ENCODE results near the gene TFF2. TPM values are rescaled to one million over a fixed set of nuclear protein-coding genes. Genes with fewer than 3 reads are reported as not detected.

The TFF2 gene
- total and polyA plus RNA-seq, 2 experiments from 2014 or later, result not detected

DNA sequence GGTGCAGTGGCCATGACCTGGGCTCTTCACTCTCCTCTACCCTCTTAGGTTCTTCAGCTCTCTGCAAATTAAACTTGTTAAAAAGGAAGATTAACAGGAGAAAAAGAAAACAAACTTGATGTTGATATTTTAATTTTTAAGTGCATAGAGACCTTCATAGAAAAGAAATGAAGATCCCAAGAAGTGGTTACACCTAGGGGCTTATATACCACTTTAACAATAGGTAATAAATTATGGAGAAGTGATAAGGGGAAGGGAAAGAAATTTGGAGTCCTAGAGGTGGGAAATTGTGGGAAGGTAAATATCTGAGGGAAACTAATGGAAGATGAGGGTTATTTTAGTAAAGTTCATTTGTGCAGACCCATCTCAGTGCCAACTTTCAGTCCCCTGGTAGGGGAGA is 19.1 kb downstream of the TFF2 start:
- H3K27ac ChIP-seq, result no peak overlapping the region
- no peaks in the 10 kb centered on the region for H3K79me2 ChIP-seq (ENCODE audit: insufficient read depth)
- H2AFZ ChIP-seq, result no peak overlapping the region
- H3K4me2 ChIP-seq (ENCODE audit: unreplicated experiment), result no peak overlapping the region
- H3K9me3 ChIP-seq (ENCODE audit: low read depth), result no peaks in the 10 kb centered on the region
- no peaks in the 10 kb centered on the region for H3K4me1 ChIP-seq (ENCODE audit: insufficient read depth)
- no peaks in the 10 kb centered on the region for H3F3A ChIP-seq (ENCODE audit: insufficient read depth)
- H3K9ac ChIP-seq, result no peak overlapping the region
- DNase-seq, result no peak
- H3K27me3 ChIP-seq (replicated peaks; ENCODE audit: insufficient read depth), result peaks cover 33% of the 10 kb centered on the region
- H3K9me2 ChIP-seq (ENCODE audit: insufficient read depth), result no peaks in the 10 kb centered on the region
- no peaks in the 10 kb centered on the region for H3K36me3 ChIP-seq (ENCODE audit: low read depth)
- no peak for TF ChIP-seq EZH2phosphoT487 (IDR thresholded peaks at IDR 0.05; ENCODE audit: insufficient read depth, low read depth)
- TF ChIP-seq EZH2 (IDR thresholded peaks at IDR 0.05; ENCODE audit: insufficient read depth, poor library complexity, severe bottlenecking), result no peak
- H3K4me3 ChIP-seq, result no peak overlapping the region
- H4K20me1 ChIP-seq (ENCODE audit: insufficient read depth), result no peaks in the 10 kb centered on the region
- in situ Hi-C loops (cut with MboI), result no loop called here

DNA sequence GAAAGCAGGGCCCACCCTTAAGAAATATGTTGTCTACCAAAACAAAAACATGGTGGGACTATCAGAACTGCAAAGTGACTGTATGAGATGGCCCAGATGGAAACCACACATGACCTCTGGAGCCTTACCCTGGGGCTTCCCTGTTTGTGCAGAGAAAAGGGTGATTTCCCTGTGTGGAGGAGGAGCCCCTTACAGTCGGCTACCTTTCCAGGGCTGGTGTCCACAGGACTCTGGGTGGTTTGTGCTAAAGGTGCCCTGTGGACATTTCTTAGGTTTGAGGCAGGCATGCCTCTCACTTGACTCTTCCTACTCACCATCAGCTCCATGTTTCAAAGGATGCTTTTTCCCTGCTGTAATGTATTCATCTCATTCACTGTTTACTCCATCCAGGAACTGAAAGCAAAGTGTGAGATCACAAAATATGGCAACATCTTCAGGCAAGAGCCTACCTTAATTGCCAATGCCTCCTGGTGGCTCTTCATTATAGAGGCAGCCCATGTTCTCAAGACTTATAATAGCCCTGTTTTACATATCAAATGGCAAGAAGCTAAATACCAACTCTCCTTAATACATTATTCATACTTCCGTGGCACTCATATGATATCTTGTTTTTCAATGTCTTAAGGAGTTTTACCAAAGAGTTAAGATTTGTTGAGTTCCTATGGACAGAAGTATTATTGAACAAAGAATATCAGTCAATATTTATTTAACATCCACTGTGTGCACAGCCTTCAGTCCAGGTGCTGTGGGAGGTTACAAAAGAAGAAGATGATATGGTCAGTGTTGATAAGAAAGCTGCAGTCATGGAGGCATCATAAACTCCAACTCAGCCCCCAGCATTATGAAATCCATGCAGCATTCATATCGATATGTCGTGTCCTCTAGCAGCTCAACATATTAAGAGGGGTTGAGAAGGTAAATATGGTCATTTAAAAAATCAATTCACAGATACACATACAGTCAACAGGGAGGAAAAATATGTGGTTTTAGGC is 20.1 kb downstream of the TFF2 start:
- H3K27ac ChIP-seq, result no peak overlapping the region
- WGBS, 2 experiments (ENCODE audit: low coverage in 1 of 2, low lambda C conversion rate in 2 of 2, missing lambda C conversion rate in 2 of 2), result 23 to 36% methylated on average over 4 of the region's 4 CpGs
- no peak overlapping the region for H2AFZ ChIP-seq
- H3K27me3 ChIP-seq (replicated peaks; ENCODE audit: insufficient read depth), result peaks cover 26% of the 10 kb centered on the region
- H3K79me2 ChIP-seq (ENCODE audit: insufficient read depth), result no peaks in the 10 kb centered on the region
- no peaks in the 10 kb centered on the region for H3F3A ChIP-seq (ENCODE audit: insufficient read depth)
- no peaks in the 10 kb centered on the region for H3K9me2 ChIP-seq (ENCODE audit: insufficient read depth)
- TF ChIP-seq EZH2phosphoT487 (IDR thresholded peaks at IDR 0.05; ENCODE audit: insufficient read depth, low read depth) (no peak), EZH2 (IDR thresholded peaks at IDR 0.05; ENCODE audit: insufficient read depth, poor library complexity, severe bottlenecking) (no peak)
- H3K9ac ChIP-seq, result no peak overlapping the region
- H3K36me3 ChIP-seq (ENCODE audit: low read depth), result no peaks in the 10 kb centered on the region
- H3K4me2 ChIP-seq (ENCODE audit: unreplicated experiment), result no peak overlapping the region
- H4K20me1 ChIP-seq (ENCODE audit: insufficient read depth), result no peaks in the 10 kb centered on the region
- no peak overlapping the region for H3K4me3 ChIP-seq
- DNase-seq, result no peak
- in situ Hi-C loops (cut with MboI), result no loop called here
- no peaks in the 10 kb centered on the region for H3K9me3 ChIP-seq (ENCODE audit: low read depth)
- no peaks in the 10 kb centered on the region for H3K4me1 ChIP-seq (ENCODE audit: insufficient read depth)

DNA sequence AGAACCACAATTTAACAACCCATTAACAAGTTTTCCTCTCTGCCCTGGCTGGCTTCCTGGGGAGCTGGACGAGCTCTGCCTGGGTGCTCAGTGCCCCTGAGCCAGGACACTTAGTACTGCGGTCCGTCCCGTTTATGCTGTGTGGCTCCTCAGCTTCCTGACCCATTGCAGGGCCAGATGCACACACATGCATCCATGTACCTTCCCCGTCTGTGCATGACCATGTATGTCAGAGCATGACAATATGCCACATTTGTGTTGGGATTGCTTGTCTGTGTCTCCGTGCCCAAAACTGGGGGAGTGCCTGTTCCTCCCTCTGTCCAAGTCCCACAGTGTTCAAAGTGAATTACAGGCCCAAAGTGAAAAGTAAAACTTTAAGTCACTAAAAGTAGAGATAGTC is 25.9 kb downstream of the TFF2 start:
- Histone ChIP-seq H3F3A (ENCODE audit: insufficient read depth) (no peaks in the 10 kb centered on the region), H3K4me2 (ENCODE audit: unreplicated experiment) (no peak overlapping the region), H3K9ac (no peak overlapping the region), H3K9me3 (ENCODE audit: low read depth) (no peaks in the 10 kb centered on the region), H3K9me2 (ENCODE audit: insufficient read depth) (no peaks in the 10 kb centered on the region), H4K20me1 (ENCODE audit: insufficient read depth) (no peaks in the 10 kb centered on the region), H3K36me3 (ENCODE audit: low read depth) (no peaks in the 10 kb centered on the region), H2AFZ (no peak overlapping the region), H3K4me1 (ENCODE audit: insufficient read depth) (no peaks in the 10 kb centered on the region), H3K27me3 (replicated peaks; ENCODE audit: insufficient read depth) (peaks cover 22% of the 10 kb centered on the region), H3K79me2 (ENCODE audit: insufficient read depth) (no peaks in the 10 kb centered on the region), H3K27ac (no peak overlapping the region), H3K4me3 (no peak overlapping the region)
- 43 to 47% methylated on average over 6 of the region's 6 CpGs for whole genome bisulfite sequencing, 2 experiments (ENCODE audit: low coverage in 1 of 2, low lambda C conversion rate in 2 of 2, missing lambda C conversion rate in 2 of 2)
- DNase-seq, result no peak
- in situ Hi-C loops (cut with MboI), result no loop called here
- TF ChIP-seq EZH2phosphoT487 (IDR thresholded peaks at IDR 0.05; ENCODE audit: insufficient read depth, low read depth) (no peak), EZH2 (IDR thresholded peaks at IDR 0.05; ENCODE audit: insufficient read depth, poor library complexity, severe bottlenecking) (no peak)

DNA sequence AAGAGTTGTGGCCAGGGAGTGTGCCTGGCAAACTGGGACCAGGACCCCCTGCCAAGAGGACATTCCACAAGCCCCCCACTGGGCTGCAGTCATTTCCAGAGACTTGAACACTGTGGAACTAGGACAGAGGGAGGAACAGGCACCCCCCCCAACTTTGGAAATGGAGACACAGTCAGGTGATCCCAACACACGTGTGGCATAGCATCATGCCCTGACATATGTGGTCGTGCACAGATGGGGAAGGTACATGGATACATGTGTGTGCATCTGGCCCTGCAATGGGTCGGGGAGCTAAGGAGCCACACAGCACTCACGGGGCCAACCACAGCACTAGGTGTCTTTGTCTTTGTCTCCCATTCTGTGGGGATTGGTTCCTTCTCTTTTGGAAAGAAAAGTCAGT is 28.9 kb downstream of the TFF2 start:
- no peak for DNase-seq
- H3K79me2 ChIP-seq (ENCODE audit: insufficient read depth), result no peaks in the 10 kb centered on the region
- no peaks in the 10 kb centered on the region for H3K9me3 ChIP-seq (ENCODE audit: low read depth)
- H3K36me3 ChIP-seq (ENCODE audit: low read depth), result no peaks in the 10 kb centered on the region
- H4K20me1 ChIP-seq (ENCODE audit: insufficient read depth), result no peaks in the 10 kb centered on the region
- no peak overlapping the region for H3K27ac ChIP-seq
- in situ Hi-C loops (cut with MboI), result no loop called here
- H3K4me1 ChIP-seq (ENCODE audit: insufficient read depth), result no peaks in the 10 kb centered on the region
- no peak overlapping the region for H3K4me3 ChIP-seq
- no peak overlapping the region for H2AFZ ChIP-seq
- no peak for TF ChIP-seq EZH2 (IDR thresholded peaks at IDR 0.05; ENCODE audit: insufficient read depth, poor library complexity, severe bottlenecking)
- 19 to 27% methylated on average over 4 of the region's 4 CpGs for WGBS, 2 experiments (ENCODE audit: low coverage in 1 of 2, low lambda C conversion rate in 2 of 2, missing lambda C conversion rate in 2 of 2)
- H3K9ac ChIP-seq, result no peak overlapping the region
- peaks cover 12% of the 10 kb centered on the region for H3K27me3 ChIP-seq (replicated peaks; ENCODE audit: insufficient read depth)
- no peaks in the 10 kb centered on the region for H3F3A ChIP-seq (ENCODE audit: insufficient read depth)
- no peak overlapping the region for H3K4me2 ChIP-seq (ENCODE audit: unreplicated experiment)
- no peaks in the 10 kb centered on the region for H3K9me2 ChIP-seq (ENCODE audit: insufficient read depth)

All from GM23248 (cell line).